B cell (primary cell): ENCODE data around the gene TP53BP2. TPM values are rescaled to one million over a fixed set of nuclear protein-coding genes. Genes with fewer than 3 reads are reported as not detected.

Experiments
- ATAC-seq: fragments of 200-7000 bp; cut with Tn5 transposase; one replicate; pipeline ENCODE4 v1.10.0; 2021; ENCODE audit warnings: low read depth, mild to moderate bottlenecking, moderate number of reproducible peaks, moderate library complexity
- CTCF ChIA-PET: fragments of 350-600 bp; sonication (Branson Sonifier 250); formaldehyde crosslinking; loops from one replicate; lab custom pipeline; 2021; ENCODE audit warnings: antibody characterized with exemption, inconsistent platforms; lab: Charles Lee
- POLR2A ChIA-PET: fragments of 350-600 bp; sonication (Branson Sonifier 250); formaldehyde crosslinking; loops from one replicate; lab custom pipeline; 2021; ENCODE audit warnings: antibody characterized with exemption; lab: Charles Lee
- DNase-seq: peaks from one replicate; pipeline ENCODE4 v3.0.0; 2013
- H2AFZ ChIP-seq: 2 replicates; pipeline ENCODE4 v1.6.1; 2012; ENCODE audit warnings: mild to moderate bottlenecking, low read depth, low read length; ENCODE audit not compliant: insufficient read depth, poor library complexity, severe bottlenecking
- H3K27ac ChIP-seq, 2 donors: 1 replicate in 1 of 2; 2 replicates in 1 of 2; pipeline ENCODE4 v1.5.1; 2012 to 2013; ENCODE audit warnings: low read length in 2 of 2, mild to moderate bottlenecking in 2 of 2, moderate library complexity in 1 of 2
- H3K27me3 ChIP-seq, 4 experiments: fragments of 200-600 bp in 1 of 4; sonication (generic) in 1 of 4; replicated peaks in 1 of 4; 1 replicate in 2 of 4; 2 replicates in 2 of 4; pipeline versions ENCODE4 v1.6.1 to v1.7.0; 2013 to 2016; ENCODE audit warnings: low read length in 3 of 4, mild to moderate bottlenecking in 2 of 4, mixed read lengths in 1 of 4, moderate library complexity in 1 of 4; ENCODE audit not compliant: insufficient read depth in 4 of 4, control insufficient read depth in 3 of 4; ENCODE audit errors: control extremely low read depth in 1 of 4
- H3K36me3 ChIP-seq, 2 experiments: replicated peaks in 1 of 2; 1 replicate in 1 of 2; 2 replicates in 1 of 2; pipeline versions ENCODE4 v1.6.1 to v1.7.1; 2013; ENCODE audit warnings: low read length in 1 of 2; ENCODE audit not compliant: insufficient read depth in 2 of 2, control insufficient read depth in 1 of 2; ENCODE audit errors: control extremely low read depth in 1 of 2, extremely low read depth in 1 of 2
- H3K4me1 ChIP-seq, 2 donors: fragments of 200-600 bp in 1 of 2; sonication (generic) in 1 of 2; 1 replicate in 1 of 2; 2 replicates in 1 of 2; pipeline versions ENCODE4 v1.5.1 to v1.6.1; 2013 to 2017; ENCODE audit warnings: low read length in 2 of 2; ENCODE audit not compliant: control insufficient read depth in 2 of 2, insufficient read depth in 2 of 2
- H3K4me2 ChIP-seq: replicated peaks from 2 replicates; pipeline ENCODE3; 2012; ENCODE audit warnings: mild to moderate bottlenecking, low read depth, low read length; ENCODE audit not compliant: poor library complexity, severe bottlenecking
- H3K4me3 ChIP-seq, 5 experiments: fragments of 200-600 bp in 1 of 5; sonication (generic) in 1 of 5; 1 replicate in 3 of 5; 2 replicates in 2 of 5; pipeline versions ENCODE4 v1.5.1 to v1.7.0; 2011 to 2016; ENCODE audit warnings: low read length in 4 of 5, mild to moderate bottlenecking in 4 of 5, low read depth in 2 of 5, control low read depth in 1 of 5, moderate library complexity in 1 of 5; ENCODE audit not compliant: insufficient read depth in 1 of 5; ENCODE audit errors: control extremely low read depth in 1 of 5, extremely low read depth in 1 of 5
- H3K79me2 ChIP-seq: fragments of 200-600 bp; sonication (generic); one replicate; pipeline ENCODE4 v1.6.0; 2016; ENCODE audit warnings: low read length; ENCODE audit not compliant: control insufficient read depth, insufficient read depth
- H3K9ac ChIP-seq: fragments of 200-600 bp; sonication (generic); 2 replicates; pipeline ENCODE4 v1.6.1; 2017; ENCODE audit warnings: mild to moderate bottlenecking, low read length, moderate library complexity
- H3K9me3 ChIP-seq, 3 donors: one replicate each; pipeline versions ENCODE4 v1.6.1 to v1.7.1; 2013; ENCODE audit warnings: low read length in 2 of 3; ENCODE audit not compliant: control insufficient read depth in 2 of 3, insufficient read depth in 1 of 3; ENCODE audit errors: control extremely low read depth in 1 of 3
- H4K20me1 ChIP-seq: 2 replicates; pipeline ENCODE4 v1.6.0; 2012; ENCODE audit warnings: mild to moderate bottlenecking, low read length; ENCODE audit not compliant: insufficient read depth, control insufficient read depth, poor library complexity, severe bottlenecking
- H3K27ac Mint-ChIP-seq: one replicate; pipeline ENCODE4 v1.8.0; 2021; ENCODE audit warnings: mixed read lengths
- H3K27me3 Mint-ChIP-seq: one replicate; pipeline ENCODE4 v1.8.0; 2021; ENCODE audit warnings: mixed read lengths
- H3K4me1 Mint-ChIP-seq: one replicate; pipeline ENCODE4 v1.8.0; 2021; ENCODE audit warnings: mixed read lengths
- H3K4me3 Mint-ChIP-seq: one replicate; pipeline ENCODE4 v1.8.0; 2021; ENCODE audit warnings: mixed read lengths
- H3K9me3 Mint-ChIP-seq: one replicate; pipeline ENCODE4 v1.8.0; 2022; ENCODE audit warnings: mixed read lengths; ENCODE audit not compliant: insufficient read depth
- EZH2 ChIP-seq: IDR thresholded peaks from 2 replicates; pipeline ENCODE4 v1.6.1; 2012; ENCODE audit warnings: borderline replicate concordance, low read depth, mild to moderate bottlenecking, moderate library complexity, low read length; ENCODE audit not compliant: insufficient read depth, poor library complexity, severe bottlenecking
- WGBS: methylation state at CpG from one replicate; pipeline ENCODE4 v1.1.5; 2013; ENCODE audit warnings: missing lambda C conversion rate; ENCODE audit not compliant: insufficient coverage; 5-methylcytosine and 5-hydroxymethylcytosine counted together
- intact Hi-C: fragments of 100-400 bp; cut with micrococcal nuclease; formaldehyde crosslinking; loops from one replicate; pipeline ENCODE4 v1.10.0; 2022
- polyA plus RNA-seq: library from polyadenylated mRNA; depleted of rRNA; stranded (reverse); fragments of >200 nt; gene quantifications from 2 replicates; pipeline ENCODE4 v1.2.3, GENCODE V29; 2012
- total RNA-seq, 2 donors: library from RNA; stranded (reverse); fragments of 120-200 nt in 1 of 2; gene quantifications; 1 replicate in 1 of 2; 2 replicates in 1 of 2; pipeline versions ENCODE4 v1.2.3 to v1.2.4, GENCODE V29; 2013 to 2022
- TF ChIP-seq, protein P1 (sequence below): fragments of 200-600 bp; IDR thresholded peaks from one replicate; pipeline ENCODE4 v1.8.0; 2022; ENCODE audit warnings: antibody characterized with exemption, mild to moderate bottlenecking

TP53BP2 gene
- total and polyA plus RNA-seq, 2 donors (not counting 1 experiment from before 2014, with no cell fraction given) = 10.8 to 40.0 TPM

DNA sequence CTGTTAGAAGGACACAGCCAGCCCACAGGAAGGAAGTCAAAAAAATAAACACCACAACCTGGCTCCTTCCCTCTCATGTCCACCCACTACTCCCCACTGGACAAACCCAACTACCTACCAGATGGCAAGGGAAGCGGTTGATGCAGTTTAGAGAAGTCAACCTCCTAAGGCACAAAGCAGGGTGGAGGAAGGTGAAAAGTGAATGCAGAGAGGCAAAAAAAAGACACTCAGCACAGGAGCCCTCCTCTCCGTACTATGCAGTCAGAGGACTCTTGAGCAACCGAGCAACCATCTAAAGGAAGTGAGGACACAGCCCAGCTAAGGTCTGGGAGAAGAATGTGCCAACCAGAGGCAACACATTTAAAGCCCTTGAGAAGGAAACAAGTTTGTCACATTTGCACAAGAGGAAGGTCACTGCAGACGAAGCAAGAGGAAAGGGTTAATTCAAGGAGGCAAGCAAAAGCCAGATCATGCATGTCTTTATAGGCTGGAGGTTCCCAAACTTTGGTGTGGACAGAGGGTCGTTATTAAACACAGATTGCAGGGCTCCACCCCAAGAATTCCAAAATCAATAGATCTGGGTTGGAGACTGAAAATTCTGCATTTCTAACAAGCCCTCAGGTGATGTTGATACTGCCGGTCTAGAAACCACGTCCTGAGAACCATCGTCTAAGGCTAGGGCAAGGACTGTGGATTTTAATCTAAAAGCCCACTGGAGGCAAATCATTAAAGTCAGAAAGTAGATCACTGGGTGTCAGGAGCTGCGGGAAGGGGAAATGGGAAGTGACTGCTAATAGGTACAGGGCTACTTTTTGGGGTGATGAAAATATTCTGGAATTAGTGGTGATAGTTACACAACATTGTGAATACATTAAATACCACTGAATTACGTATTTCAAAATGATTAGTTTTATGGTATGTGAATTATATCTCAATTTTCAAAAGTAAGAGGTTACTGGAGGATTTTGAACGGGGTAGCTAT lies 19.7 kb downstream of the TP53BP2 start:
- DNase-seq = no peak
- Histone ChIP-seq H4K20me1 (peaks cover 33% of the 10 kb centered on the region), H3K4me2 (no peak overlapping the region), H3K27ac (no peak overlapping the region), H3K4me3 (no peak overlapping the region), H3K79me2 (peaks cover 96% of the 10 kb centered on the region), H3K27me3 (no peaks in the 10 kb centered on the region), H3K9ac (no peak overlapping the region), H3K4me1 (peaks cover 31% of the 10 kb centered on the region in 2 donors), H3K9me3 (peaks cover 0 to 1% (median 0%) of the 10 kb centered on the region in 3 donors), H2AFZ (no peak overlapping the region), H3K36me3 (peaks cover 0 to 2% of the 10 kb centered on the region in 2 experiments)
- TF ChIP-seq, protein P1, sequence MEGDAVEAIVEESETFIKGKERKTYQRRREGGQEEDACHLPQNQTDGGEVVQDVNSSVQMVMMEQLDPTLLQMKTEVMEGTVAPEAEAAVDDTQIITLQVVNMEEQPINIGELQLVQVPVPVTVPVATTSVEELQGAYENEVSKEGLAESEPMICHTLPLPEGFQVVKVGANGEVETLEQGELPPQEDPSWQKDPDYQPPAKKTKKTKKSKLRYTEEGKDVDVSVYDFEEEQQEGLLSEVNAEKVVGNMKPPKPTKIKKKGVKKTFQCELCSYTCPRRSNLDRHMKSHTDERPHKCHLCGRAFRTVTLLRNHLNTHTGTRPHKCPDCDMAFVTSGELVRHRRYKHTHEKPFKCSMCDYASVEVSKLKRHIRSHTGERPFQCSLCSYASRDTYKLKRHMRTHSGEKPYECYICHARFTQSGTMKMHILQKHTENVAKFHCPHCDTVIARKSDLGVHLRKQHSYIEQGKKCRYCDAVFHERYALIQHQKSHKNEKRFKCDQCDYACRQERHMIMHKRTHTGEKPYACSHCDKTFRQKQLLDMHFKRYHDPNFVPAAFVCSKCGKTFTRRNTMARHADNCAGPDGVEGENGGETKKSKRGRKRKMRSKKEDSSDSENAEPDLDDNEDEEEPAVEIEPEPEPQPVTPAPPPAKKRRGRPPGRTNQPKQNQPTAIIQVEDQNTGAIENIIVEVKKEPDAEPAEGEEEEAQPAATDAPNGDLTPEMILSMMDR = no peak
- no peak for TF ChIP-seq EZH2
- POLR2A ChIA-PET = interaction anchor here (0.9 kb wide), 1 partner anchor 10 kb away, joined by 3 read pairs; no protein-coding TSS in a partner anchor
- no peak for ATAC-seq
- CTCF ChIA-PET = interaction anchor here (1.0 to 3.8 kb wide), 3 partner anchors 14 to 21 kb away, joined by 3 to 19 read pairs (median 4); no protein-coding TSS in a partner anchor
- no peak overlapping the region for H3K4me3 Mint-ChIP-seq
- H3K27me3 Mint-ChIP-seq = no peaks in the 10 kb centered on the region
- peaks cover 62% of the 10 kb centered on the region for H3K4me1 Mint-ChIP-seq
- H3K9me3 Mint-ChIP-seq = no peaks in the 10 kb centered on the region
- peak overlapping the region; percentile 64 for H3K27ac Mint-ChIP-seq
- WGBS = 61% methylated on average over 8 of the region's 11 CpGs
- intact Hi-C loops = no loop called here
